ENCODE data around the gene HDC.

The HDC gene, protein sequence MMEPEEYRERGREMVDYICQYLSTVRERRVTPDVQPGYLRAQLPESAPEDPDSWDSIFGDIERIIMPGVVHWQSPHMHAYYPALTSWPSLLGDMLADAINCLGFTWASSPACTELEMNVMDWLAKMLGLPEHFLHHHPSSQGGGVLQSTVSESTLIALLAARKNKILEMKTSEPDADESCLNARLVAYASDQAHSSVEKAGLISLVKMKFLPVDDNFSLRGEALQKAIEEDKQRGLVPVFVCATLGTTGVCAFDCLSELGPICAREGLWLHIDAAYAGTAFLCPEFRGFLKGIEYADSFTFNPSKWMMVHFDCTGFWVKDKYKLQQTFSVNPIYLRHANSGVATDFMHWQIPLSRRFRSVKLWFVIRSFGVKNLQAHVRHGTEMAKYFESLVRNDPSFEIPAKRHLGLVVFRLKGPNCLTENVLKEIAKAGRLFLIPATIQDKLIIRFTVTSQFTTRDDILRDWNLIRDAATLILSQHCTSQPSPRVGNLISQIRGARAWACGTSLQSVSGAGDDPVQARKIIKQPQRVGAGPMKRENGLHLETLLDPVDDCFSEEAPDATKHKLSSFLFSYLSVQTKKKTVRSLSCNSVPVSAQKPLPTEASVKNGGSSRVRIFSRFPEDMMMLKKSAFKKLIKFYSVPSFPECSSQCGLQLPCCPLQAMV

DNA sequence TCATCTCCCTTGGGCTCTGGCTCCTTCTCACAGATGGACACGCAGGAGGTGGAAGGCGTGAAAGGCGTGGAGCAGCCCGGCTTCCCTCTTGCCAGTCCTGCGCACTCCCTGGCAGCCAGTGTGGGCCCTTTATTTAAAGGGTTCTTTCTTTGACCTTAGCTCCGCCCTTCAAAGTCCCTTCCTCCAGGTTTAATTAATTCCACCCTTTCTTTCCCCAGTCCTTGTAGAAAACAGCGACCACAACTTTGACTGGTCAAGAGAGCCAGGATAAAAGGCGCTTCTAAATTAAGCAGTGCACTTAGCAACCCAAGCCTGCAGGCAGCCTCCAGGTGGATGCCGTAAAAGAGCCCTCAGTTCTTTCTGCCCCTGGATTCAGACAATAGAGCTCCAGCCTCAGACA is at the start of gene HDC:
Gene HDC, minus strand, starts transcription at position 107 of the 400 bp plus-strand sequence. Its CDS starts 103 bp downstream, at position 4.
- no peak for FAIRE-seq
- no peak for DNase-seq (ENCODE audit: extremely low spot score, insufficient read length, low read depth)

DNA sequence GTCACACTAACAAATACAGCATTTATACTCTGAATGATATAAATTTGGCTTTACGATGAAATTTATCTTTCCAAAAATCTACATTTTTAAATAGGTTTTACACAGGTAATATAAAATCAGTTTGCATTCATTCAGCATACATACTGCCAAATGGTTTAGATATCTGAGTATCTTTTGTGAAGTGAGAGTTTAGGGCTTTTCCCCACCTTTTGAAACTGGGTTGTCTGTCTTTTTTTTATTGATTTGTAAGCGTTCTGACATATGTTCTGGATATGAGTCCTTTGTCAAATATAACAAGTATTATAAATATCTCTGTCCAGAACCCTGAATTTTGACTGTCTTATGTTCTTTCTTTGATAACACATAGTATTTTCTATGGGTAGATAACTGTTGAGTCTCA is 47.1 kb upstream of the HDC start:
- DNase-seq (ENCODE audit: extremely low spot score, insufficient read length, low read depth) (no peak), FAIRE-seq (no peak)

DNA sequence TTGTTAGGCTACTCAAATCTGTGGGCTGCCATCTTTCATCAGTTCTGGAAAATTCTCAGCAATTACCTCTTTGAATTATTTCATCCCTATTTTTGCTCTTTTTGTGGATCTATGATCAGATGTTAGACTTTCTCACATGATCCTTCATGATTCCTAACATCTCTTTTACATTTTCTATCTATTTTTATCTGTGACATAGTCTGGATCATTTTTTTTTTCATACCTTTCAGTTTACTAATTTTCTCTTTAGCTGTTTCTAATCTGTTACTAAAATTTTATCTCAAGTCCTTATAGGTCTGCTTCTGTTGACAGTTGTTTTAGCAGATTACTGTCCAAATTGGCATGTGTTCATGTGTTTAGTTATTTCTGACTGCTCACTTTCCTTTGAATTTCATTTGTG is 42.3 kb upstream of the HDC start:
- DNase-seq (ENCODE audit: extremely low spot score, insufficient read length, low read depth) = no peak
- no peak for FAIRE-seq

DNA sequence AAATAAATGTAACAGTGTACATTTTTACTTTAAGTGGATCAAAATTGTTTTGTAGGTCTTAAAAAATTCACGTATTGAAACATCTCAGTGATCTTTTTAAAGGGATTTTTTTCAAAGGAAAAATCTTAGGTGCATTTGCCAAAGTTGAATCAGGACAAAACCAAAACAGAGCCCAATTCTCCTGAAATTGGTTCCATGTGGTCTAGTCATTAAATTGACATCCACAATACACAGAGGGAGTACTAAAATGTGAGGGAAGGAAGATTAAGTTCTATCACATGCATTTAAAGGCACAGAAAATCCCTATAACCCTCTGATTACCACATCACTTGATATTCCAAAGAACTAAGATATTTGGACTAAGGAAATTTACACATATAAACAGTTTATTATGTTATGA is 39.3 kb upstream of the HDC start:
- DNase-seq (ENCODE audit: extremely low spot score, insufficient read length, low read depth) (no peak), FAIRE-seq (no peak)

DNA sequence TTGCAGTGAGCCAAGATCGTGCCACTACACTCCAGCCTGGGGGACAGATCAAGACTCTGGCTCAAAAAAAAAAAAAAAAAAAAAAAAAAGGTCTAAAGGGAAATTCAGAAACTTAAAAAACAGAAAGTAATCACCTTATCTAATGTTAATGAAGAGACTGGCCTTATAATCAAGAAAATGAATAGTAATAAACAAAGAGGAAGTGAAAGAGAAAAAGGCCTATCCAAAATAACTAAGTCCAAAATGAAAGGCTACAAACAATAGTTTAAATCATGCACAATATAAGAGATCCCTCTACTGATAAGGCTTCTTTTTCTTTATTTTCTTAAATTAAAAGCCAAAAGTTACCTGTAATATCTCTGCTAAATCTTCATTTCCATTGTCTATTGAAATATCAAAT is 37.1 kb upstream of the HDC start:
- DNase-seq (ENCODE audit: extremely low spot score, insufficient read length, low read depth) (no peak), FAIRE-seq (no peak)

DNA sequence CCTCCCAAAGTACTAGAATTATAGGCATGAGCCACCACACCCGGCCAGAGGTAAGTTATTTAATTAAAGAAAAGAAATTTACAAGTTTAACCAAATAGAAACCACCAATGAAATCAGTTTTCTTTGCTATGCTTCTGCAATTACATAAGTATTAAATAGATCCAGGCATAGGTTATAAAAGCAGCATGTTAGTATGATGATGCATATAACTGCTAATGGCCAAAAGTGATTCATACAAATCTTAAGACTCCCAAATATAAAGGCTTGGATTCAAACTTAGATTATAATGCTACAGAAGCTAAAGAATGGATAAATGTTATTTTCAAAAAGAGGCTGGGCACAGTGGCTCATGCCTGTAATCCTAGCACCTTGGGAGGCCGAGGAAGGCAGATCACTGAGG is 32.8 kb upstream of the HDC start:
- FAIRE-seq = no peak
- DNase-seq (ENCODE audit: extremely low spot score, insufficient read length, low read depth) = no peak

DNA sequence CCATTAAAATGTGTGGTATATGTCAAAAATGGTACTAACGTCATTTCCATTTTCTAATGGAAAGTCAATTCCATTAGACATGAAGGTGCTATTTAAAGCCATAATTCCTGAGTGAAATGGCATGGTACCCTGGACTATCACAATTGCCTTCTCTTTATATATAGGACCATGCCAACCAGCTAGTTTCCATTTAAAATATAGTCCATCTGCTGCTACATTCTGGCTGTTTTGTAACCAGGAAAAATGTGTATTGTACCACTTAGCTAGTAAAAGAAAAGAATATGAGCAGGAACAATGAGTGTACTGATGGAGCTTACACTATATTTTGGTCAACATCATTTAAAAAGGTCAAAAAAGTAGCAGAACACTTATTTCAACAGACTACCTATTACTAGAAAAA is 30.4 kb upstream of the HDC start:
- FAIRE-seq = no peak
- DNase-seq (ENCODE audit: extremely low spot score, insufficient read length, low read depth) = no peak

DNA sequence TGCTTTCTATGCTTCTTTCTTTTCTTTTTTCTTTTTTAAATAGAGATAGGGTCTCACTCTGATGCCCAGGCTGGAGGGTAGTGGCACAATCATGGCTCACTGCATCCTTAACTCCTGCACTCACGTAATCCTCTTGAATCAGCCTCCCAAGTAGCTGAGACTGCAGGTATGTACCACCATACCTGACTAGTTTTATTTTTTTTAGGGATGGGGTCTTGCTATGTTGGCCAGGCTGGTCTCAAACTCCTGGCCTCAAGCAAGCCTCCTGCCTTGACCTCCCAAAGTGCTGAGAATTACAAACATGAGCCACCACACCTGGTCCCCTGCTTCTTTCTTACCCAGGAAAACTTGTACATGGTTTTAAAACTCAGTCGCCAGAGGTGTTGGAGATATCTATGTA is 24.2 kb upstream of the HDC start:
- FAIRE-seq (no peak), DNase-seq (ENCODE audit: extremely low spot score, insufficient read length, low read depth) (no peak)

DNA sequence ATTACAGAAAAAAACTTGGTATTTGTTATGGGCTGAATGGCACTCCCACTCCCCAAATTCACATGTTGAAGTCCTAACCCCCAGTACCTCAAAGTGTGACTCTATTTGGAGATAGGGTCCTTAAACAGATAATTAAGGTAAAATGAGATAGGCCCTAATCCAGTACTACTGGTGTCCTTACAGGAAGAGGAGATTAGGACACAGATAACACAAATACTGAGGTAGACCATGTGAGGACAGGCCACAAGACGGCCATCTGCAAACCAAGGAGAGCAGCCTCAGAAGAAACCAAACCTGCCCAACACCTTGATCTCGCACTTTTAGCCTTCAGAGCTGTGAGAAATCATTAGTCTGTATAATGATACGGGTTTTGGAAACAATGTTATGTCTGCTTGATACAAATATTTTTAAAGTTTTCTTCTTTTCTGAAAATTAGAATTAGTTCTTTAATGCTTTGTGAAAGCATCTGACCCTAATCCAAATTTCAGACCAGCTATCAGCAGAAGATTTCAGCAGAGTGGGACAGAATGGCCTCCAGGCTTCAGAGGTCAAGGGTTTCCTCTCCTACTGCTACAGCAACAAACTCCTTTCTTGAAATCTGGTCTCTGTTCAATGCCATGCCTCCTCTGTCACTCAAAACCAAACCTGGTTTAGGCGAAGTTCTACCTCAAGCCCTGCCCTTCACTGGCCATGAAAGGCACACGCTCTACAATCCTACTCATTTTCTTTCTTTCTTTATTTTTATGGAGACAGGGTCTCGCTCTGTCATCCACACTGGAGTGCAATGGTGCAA is 22.0 kb upstream of the HDC start:
- DNase-seq (ENCODE audit: extremely low spot score, insufficient read length, low read depth) (no peak), FAIRE-seq (no peak)

DNA sequence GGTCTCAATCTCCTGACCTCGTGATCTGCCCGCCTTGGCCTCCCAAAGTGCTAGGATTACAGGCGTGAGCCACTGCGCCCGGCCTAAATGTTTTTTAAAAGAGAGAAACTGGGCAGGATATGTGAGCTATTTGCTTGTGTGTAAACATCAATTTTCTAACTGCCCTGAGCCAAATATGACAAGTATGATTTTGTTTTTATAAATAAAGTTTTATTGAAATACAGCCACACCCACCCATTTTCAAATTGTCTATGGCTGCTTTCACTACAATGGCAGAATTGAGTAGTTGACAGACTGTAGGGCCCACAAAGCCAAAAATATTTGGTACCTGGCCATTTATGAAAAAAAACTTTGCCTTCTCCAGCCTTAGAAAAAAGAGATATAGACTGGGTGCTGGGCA is 15.9 kb upstream of the HDC start:
- FAIRE-seq (no peak), DNase-seq (ENCODE audit: extremely low spot score, insufficient read length, low read depth) (no peak)

DNA sequence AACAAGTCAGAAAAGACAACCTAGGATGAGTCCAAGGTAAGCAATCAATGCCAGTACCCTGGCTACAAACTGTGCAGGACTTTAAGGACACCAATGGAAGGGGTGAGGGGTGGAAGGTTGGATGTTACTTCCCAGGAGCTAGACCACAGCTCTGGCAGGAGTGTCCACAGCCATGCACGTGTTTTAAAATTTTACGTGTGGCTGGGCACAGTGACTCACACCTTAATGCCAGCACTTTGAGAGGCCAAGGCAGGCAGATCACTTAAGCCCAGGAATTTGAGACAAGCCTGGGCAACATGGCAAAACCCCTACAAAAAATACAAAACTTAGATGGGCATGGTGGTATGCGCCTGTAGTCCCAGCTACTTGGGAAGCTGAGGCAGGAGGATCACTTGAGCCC is 14.7 kb upstream of the HDC start:
- DNase-seq (ENCODE audit: extremely low spot score, insufficient read length, low read depth) = no peak
- no peak for FAIRE-seq

DNA sequence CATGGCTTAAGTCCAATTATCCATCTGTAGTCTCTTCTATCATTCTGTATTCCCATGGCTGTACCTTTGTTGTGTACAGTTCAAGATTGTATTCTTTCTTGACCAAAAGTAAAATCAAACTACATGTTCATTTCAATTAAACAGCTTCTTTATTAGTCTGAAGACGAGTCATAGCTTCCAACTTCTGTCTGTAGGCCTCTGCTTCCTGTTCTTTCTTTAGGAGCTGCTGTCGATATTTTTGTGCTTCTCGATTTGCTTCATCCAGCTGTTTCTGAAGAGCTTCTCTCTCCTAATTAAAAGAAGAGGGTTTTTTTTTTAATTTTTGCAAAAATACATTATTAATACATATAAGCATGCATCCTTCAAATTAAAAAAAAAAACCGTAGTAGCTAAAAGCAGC is 13.0 kb upstream of the HDC start:
- DNase-seq (ENCODE audit: extremely low spot score, insufficient read length, low read depth) (no peak), FAIRE-seq (no peak)

DNA sequence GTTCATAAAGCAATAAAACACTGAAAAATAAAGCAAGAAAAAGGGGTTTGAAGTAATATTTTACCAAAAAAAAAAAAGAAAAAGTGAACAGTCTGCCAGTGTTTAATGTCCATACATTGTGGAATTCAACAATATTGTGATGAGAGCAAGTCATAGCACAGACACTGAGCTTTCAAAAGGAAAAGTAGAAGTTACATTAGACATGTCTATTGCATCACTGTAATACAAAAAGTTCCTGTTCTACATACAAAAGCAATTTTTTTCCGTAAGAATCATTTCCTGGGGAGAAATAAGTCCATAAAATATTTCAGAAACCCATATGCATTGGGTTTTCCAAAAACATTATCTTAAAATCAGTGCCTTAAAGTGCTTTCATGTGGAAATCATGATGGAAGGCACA is 11.8 kb upstream of the HDC start:
- no peak for FAIRE-seq
- no peak for DNase-seq (ENCODE audit: extremely low spot score, insufficient read length, low read depth)

DNA sequence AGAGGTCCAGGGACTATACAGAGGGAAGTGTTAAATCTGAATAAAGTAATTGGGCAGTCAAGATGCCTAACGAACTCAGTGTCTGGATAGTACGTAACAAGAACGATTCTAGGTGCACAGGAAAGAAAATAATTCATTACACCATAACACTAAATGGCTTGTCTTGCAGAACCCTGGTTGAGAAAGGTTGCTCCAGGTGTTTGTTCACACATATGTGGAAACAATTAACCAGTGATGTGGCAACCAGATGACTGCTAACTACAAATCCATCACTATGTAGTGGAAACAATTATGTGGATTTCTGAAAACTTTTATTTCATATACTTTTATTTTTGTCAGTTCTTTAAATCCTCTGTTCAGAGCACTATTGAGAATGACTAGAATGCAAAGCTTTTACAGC is 10.4 kb upstream of the HDC start:
- FAIRE-seq (no peak), DNase-seq (ENCODE audit: extremely low spot score, insufficient read length, low read depth) (no peak)

DNA sequence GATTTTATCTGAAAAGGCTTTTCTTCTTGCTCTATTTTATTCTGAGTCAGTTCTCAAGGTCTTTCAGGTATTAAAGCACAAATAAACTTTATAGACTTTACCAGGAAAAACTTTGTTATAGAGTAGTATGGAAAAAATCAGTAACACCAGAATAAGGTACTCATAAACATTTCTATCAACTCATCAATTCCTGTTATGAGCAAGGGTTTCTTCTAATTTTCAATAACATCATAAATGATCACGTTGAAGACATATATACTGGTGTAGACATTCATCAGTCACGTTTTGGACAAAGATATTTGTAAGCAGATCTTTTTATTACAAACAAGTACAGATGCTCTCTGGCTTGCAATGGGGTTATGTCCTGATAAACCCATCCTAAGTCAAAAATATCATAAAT is 9.6 kb upstream of the HDC start:
- no peak for DNase-seq (ENCODE audit: extremely low spot score, insufficient read length, low read depth)
- no peak for FAIRE-seq

DNA sequence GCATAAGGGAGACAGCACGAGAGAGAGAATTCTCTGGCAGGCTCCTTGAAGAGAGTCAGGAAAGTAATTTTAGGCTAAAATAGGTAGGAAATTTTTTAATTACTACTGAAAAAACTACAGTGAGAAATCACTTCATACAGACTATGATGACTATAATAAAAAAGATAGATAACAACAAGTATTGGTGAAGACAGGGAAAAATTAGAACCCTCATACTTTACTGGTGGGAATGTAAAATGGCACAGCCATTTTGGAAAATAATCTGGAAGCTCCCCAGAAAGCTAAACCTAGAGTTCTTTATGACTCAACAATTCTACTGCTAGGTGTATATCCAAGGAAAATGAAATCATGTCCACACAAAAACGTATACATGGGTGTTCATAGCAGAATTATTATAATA is 2.1 kb upstream of the HDC start:
- no peak for FAIRE-seq

DNA sequence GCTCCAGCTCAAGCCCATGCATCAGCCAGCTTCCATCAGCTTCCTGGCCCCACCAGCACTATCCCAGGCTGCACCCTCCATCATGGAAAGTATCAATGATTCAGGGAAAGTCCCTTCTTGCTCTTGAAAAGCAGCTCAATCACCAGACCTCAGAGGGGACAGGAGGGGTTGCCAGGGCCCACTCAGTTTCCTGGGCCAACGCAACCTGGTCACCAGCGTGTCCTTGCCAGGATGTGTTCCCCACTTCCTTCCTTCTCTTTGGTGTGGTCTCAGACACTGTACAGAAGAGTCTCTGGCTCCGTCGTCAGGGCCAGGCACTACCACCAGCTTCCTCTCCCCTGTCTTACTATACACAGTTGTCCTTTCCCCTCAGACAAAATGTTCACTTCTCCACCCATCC is 3.0 kb downstream of the HDC start:
- FAIRE-seq = no peak

More for the DNA sequence above, 2.1 kb upstream of the HDC start:
- DNase-seq (ENCODE audit: extremely low spot score, insufficient read length, low read depth) = no peak

DNA sequence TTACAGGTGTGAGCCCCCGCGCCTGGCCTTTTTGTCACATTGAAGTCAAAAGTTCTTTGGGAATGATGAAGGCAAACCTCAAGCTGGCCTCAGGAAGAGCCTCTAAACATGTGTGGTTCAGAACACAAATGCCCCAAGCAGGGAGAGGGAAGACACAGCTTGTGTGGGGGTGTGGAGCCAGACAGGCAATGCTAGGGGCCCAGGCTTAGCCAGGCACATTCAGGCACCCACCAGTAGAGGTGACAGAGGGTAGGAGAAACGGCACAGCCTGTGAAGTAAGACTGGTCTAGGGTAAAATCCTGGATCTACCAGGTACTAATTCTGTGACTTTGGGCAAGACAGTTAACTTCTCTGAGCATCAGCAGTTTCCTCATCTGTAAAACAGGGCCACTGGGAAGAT is 3.5 kb downstream of the HDC start:
- FAIRE-seq (no peak), DNase-seq (ENCODE audit: extremely low spot score, insufficient read length, low read depth) (no peak)

More for the DNA sequence above, 3.0 kb downstream of the HDC start:
- no peak for DNase-seq (ENCODE audit: extremely low spot score, insufficient read length, low read depth)

DNA sequence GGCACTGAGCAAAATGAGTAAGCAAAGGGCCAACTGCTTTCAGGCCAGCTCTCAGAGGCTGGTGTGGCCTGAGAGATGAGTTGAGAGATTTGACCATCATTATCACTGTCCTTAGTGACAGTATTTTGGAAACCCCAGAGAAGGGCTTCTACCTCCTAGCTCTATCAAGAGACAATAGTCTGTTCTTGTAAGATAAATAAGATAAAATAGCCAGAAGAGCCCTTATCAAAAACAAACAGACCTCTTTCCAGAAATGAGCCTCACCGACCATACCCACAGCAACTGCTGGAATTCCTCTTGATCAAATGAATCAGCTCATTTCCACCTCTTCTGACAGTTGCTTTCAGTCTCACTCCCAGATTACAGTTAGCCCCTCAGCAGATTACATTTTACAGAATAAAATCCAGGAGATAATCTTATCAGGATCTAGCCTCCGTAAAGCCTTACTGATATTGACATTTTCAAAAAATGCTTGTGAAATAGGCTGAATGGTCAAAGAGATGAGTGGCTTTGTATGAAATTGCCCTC is 4.5 kb downstream of the HDC start:
- FAIRE-seq (no peak), DNase-seq (ENCODE audit: extremely low spot score, insufficient read length, low read depth) (no peak)

DNA sequence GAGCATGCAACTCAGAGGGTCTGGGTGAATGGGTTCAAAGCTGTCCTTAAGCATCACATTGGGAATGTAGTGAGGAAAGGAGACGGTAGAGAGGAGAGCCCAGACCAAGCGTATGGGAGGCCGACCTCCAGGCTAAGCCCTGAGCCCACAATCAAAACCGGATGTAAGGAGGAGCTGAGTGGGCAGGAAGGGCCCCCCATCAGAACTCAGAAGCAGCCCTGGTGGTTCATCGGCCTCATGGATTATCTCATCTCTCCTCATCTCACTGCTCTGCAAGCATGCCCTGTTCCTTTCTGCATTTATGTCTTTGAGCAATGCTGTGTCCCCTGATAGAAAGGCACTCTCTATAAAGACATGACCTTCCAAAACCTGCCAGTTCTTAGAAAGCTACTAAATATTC is 6.2 kb downstream of the HDC start:
- no peak for DNase-seq (ENCODE audit: extremely low spot score, insufficient read length, low read depth)
- FAIRE-seq = no peak

DNA sequence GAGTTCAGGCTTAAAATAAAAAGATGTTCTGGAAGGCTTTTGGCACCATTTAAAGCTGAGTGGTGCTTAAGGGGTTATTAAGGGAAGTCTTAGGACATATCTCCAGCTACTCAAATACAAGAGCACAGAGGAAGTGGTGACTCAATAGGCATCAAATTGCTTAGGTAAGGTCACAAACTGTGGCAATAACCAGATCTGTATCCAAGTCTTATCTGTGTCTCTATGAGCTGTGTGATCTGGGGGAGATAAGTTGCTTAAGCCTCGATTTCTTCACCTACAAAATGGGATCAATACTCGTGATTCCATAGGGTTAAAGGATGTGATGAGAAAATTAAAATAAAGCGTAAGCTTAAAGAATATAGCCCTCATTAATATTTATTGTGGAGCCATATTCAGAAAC is 7.6 kb downstream of the HDC start:
- FAIRE-seq (no peak), DNase-seq (ENCODE audit: extremely low spot score, insufficient read length, low read depth) (no peak)
